Activated CD8-positive, alpha-beta memory T cell treated with anti-CD3 and anti-CD28 coated beads, Interleukin-2, amount 50 U/mL, for 1 hour (primary cell): ENCODE results near the gene VTI1A.

Experiments
- DNase-seq: peaks from one replicate; pipeline ENCODE4 v3.0.0-alpha.2; 2020; ENCODE audit errors: extremely low read depth

The VTI1A gene

GRCh38 chr10:112810711-112811151 is 363.7 kb downstream of the VTI1A start:
- no peak for DNase-seq

GRCh38 chr10:112811741-112812551 is 364.9 kb downstream of the VTI1A start:
- no peak for DNase-seq

- DNase-seq, result no peak
These were observed 365.6 kb downstream of the VTI1A start for GRCh38 chr10:112812586-112812985.

GRCh38 chr10:112813866-112814591 is 367.0 kb downstream of the VTI1A start:
- DNase-seq, result no peak

GRCh38 chr10:112815269-112816032 is 368.4 kb downstream of the VTI1A start:
- DNase-seq, result no peak

GRCh38 chr10:112816033-112816430 is 369.0 kb downstream of the VTI1A start:
- no peak for DNase-seq

- no peak for DNase-seq
These were observed 369.9 kb downstream of the VTI1A start for GRCh38 chr10:112816891-112817290.

- DNase-seq, result no peak
These were observed 371.2 kb downstream of the VTI1A start for GRCh38 chr10:112817981-112818777.

GRCh38 chr10:112819231-112819630 is 372.2 kb downstream of the VTI1A start:
- no peak for DNase-seq

GRCh38 chr10:112820320-112820719 is 373.3 kb downstream of the VTI1A start:
- DNase-seq, result no peak

- DNase-seq, result no peak
These were observed 374.0 kb downstream of the VTI1A start for GRCh38 chr10:112821038-112821437.

GRCh38 chr10:112821663-112822062 is 374.6 kb downstream of the VTI1A start:
- DNase-seq, result no peak

GRCh38 chr10:112823007-112823406 is 376.0 kb downstream of the VTI1A start:
- no peak for DNase-seq

- DNase-seq, result no peak
These were observed 376.6 kb downstream of the VTI1A start for GRCh38 chr10:112823604-112824003.

- DNase-seq, result no peak
These were observed 379.1 kb downstream of the VTI1A start for GRCh38 chr10:112826018-112826697.

GRCh38 chr10:112827086-112827485 is 380.1 kb downstream of the VTI1A start:
- no peak for DNase-seq

GRCh38 chr10:112827951-112828350 is 380.9 kb downstream of the VTI1A start:
- DNase-seq, result no peak

- no peak for DNase-seq
These were observed 384.8 kb downstream of the VTI1A start for GRCh38 chr10:112831859-112832258.

GRCh38 chr10:112832361-112832878 is 385.4 kb downstream of the VTI1A start:
- no peak for DNase-seq

- DNase-seq, result no peak
These were observed 385.9 kb downstream of the VTI1A start for GRCh38 chr10:112832959-112833358.

GRCh38 chr10:112834751-112835181 is 387.8 kb downstream of the VTI1A start:
- no peak for DNase-seq
